GM23338 (cell line): ENCODE results near the gene KIAA0753. TPM values are rescaled to one million over a fixed set of nuclear protein-coding genes. Genes with fewer than 3 reads are reported as not detected.

Experiments used
- CTCF ChIP-seq, 2 experiments: fragments of 200-600 bp in 1 of 2; sonication (generic) in 1 of 2; conservative IDR thresholded peaks; 2 replicates each; pipeline versions ENCODE4 v1.5.1 to v1.6.1; 2016 to 2017; ENCODE audit warnings: antibody characterized with exemption in 2 of 2, low read depth in 2 of 2, mild to moderate bottlenecking in 2 of 2, moderate library complexity in 1 of 2
- ETS1 ChIP-seq: IDR thresholded peaks from 2 replicates; pipeline ENCODE4 v1.6.1; 2016; ENCODE audit warnings: antibody characterized with exemption
- EZH2 ChIP-seq: fragments of 200-600 bp; sonication (generic); IDR thresholded peaks from one replicate; pipeline ENCODE4 v1.8.0; 2017; ENCODE audit warnings: antibody characterized with exemption, mild to moderate bottlenecking, low read depth; ENCODE audit not compliant: unreplicated experiment
- EZH2phosphoT487 ChIP-seq: fragments of 200-600 bp; sonication (generic); IDR thresholded peaks from one replicate; pipeline ENCODE4 v1.8.1; 2018; ENCODE audit warnings: antibody characterized with exemption; ENCODE audit not compliant: unreplicated experiment
- NANOG ChIP-seq: IDR thresholded peaks from 2 replicates; pipeline ENCODE4 v1.6.1; 2016; ENCODE audit warnings: antibody characterized with exemption, borderline replicate concordance
- STAT1 ChIP-seq: IDR thresholded peaks from one replicate; pipeline ENCODE4 v1.6.1; 2016; ENCODE audit warnings: antibody characterized with exemption; ENCODE audit not compliant: unreplicated experiment
- ZNF114 ChIP-seq: fragments of 250-450 bp; sonication (Bioruptor Pico); IDR thresholded peaks from 2 replicates; pipeline ENCODE4 v1.5.0; 2020; ENCODE audit warnings: mild to moderate bottlenecking, moderate library complexity
- ZNF462 ChIP-seq: fragments of 250-450 bp; sonication (Bioruptor Pico); IDR thresholded peaks from 2 replicates; pipeline ENCODE4 v1.5.0; 2020; ENCODE audit warnings: mild to moderate bottlenecking, moderate library complexity
- polyA plus RNA-seq: library from polyadenylated mRNA; unstranded; fragments of >200 nt; fragmentation: Nextera tagmentation; extraction: Ambion mirVana; gene quantifications from 2 replicates; pipeline ENCODE4 v1.2.1, GENCODE V29; 2016
- total RNA-seq: library from RNA; depleted of rRNA; stranded (reverse); fragments of >200 nt; shearing (Covaris generic); gene quantifications from 2 replicates; pipeline ENCODE4 v1.2.3, GENCODE V29; 2014

The KIAA0753 gene
- total and polyA plus RNA-seq, 2 experiments from 2014 or later, result 6.0 to 27.8 TPM

- TF ChIP-seq ZNF462 (CRISPR knock-in tag) (no peak), CTCF (conservative IDR thresholded peaks at IDR 0.05; ENCODE audit: low read depth in 2 of 2) (no peak), NANOG (no peak), STAT1 (no peak), ZNF114 (CRISPR knock-in tag) (no peak), EZH2 (no peak), ETS1 (no peak), EZH2phosphoT487 (no peak)
Measured at GRCh38 chr17:6675201-6675825, 34.8 kb upstream of the KIAA0753 start (continued).
